Measurements from ENCODE around the gene MAVS. TPM values are rescaled to one million over a fixed set of nuclear protein-coding genes. Genes with fewer than 3 reads are reported as not detected.

The MAVS gene
- total RNA-seq, 1 experiment from 2014 or later, result 31.7 TPM

- H3K4me3 Mint-ChIP-seq (ENCODE audit: unreplicated experiment), result no peak overlapping the region
- intact Hi-C loops (cut with micrococcal nuclease), result no loop called here
- ChIA-PET POLR2A (interaction anchor here (0.5 to 3.1 kb wide), 5 partner anchors 10 to 90 kb away, joined by 3 to 13 read pairs (median 4); no protein-coding TSS in a partner anchor), CTCF (no interaction called here)
- no peaks in the 10 kb centered on the region for H3K27me3 Mint-ChIP-seq (ENCODE audit: insufficient read depth, unreplicated experiment)
- no TSS peak for BruUV-seq (replicated peaks)
- no peak overlapping the region for H3K27ac Mint-ChIP-seq (ENCODE audit: low read depth, unreplicated experiment)
- peaks cover 82% of the 10 kb centered on the region for H3K36me3 Mint-ChIP-seq (ENCODE audit: insufficient read depth, unreplicated experiment)
- peaks cover 7% of the 10 kb centered on the region for H3K4me1 Mint-ChIP-seq (ENCODE audit: insufficient read depth, unreplicated experiment)
- no peak for DNase-seq (ENCODE audit: unreplicated experiment)
- TF ChIP-seq CTCF (IDR thresholded peaks at IDR 0.05; ENCODE audit: unreplicated experiment), result no peak
- no peaks in the 10 kb centered on the region for H3K9me3 Mint-ChIP-seq (ENCODE audit: unreplicated experiment)
Observed at GRCh38 chr20:3910853-3911252, 64.2 kb downstream of the MAVS start.

- H3K36me3 Mint-ChIP-seq (ENCODE audit: insufficient read depth, unreplicated experiment), result peaks cover 93% of the 10 kb centered on the region
Observed at GRCh38 chr20:3911956-3912355, 65.3 kb downstream of the MAVS start.

GRCh38 chr20:3914446-3914845, 67.8 kb downstream of the MAVS start:
- Mint-ChIP-seq H3K9me3 (ENCODE audit: unreplicated experiment) (no peaks in the 10 kb centered on the region), H3K4me1 (ENCODE audit: insufficient read depth, unreplicated experiment) (peaks cover 7% of the 10 kb centered on the region), H3K4me3 (ENCODE audit: unreplicated experiment) (no peak overlapping the region), H3K27me3 (ENCODE audit: insufficient read depth, unreplicated experiment) (no peaks in the 10 kb centered on the region), H3K27ac (ENCODE audit: low read depth, unreplicated experiment) (no peak overlapping the region), H3K36me3 (ENCODE audit: insufficient read depth, unreplicated experiment) (peaks cover 97% of the 10 kb centered on the region)
- BruUV-seq (replicated peaks), result no TSS peak
- no peak for TF ChIP-seq CTCF (IDR thresholded peaks at IDR 0.05; ENCODE audit: unreplicated experiment)
- no peak for DNase-seq (ENCODE audit: unreplicated experiment)
- CTCF ChIA-PET, result interaction anchor here (0.7 kb wide), 1 partner anchor 173 kb away, joined by 3 read pairs; no protein-coding TSS in a partner anchor
- intact Hi-C loops (cut with micrococcal nuclease), result no loop called here
- POLR2A ChIA-PET, result interaction anchor here (1.4 kb wide), 1 partner anchor 11 kb away, joined by 6 read pairs; no protein-coding TSS in a partner anchor

More at GRCh38 chr20:3911956-3912355, 65.3 kb downstream of the MAVS start:
- no TSS peak for BruUV-seq (replicated peaks)
- intact Hi-C loops (cut with micrococcal nuclease), result no loop called here
- TF ChIP-seq CTCF (IDR thresholded peaks at IDR 0.05; ENCODE audit: unreplicated experiment), result no peak
- no peaks in the 10 kb centered on the region for H3K27me3 Mint-ChIP-seq (ENCODE audit: insufficient read depth, unreplicated experiment)
- ChIA-PET POLR2A (interaction anchor here (0.8 to 3.1 kb wide), 5 partner anchors 9 to 163 kb away, joined by 3 to 13 read pairs (median 6); no protein-coding TSS in a partner anchor), CTCF (interaction anchor here (0.6 to 1.2 kb wide), 3 partner anchors 9 to 21 kb away, joined by 3 to 4 read pairs (median 3); no protein-coding TSS in a partner anchor)
- no peak for DNase-seq (ENCODE audit: unreplicated experiment)
- H3K9me3 Mint-ChIP-seq (ENCODE audit: unreplicated experiment), result no peaks in the 10 kb centered on the region
- H3K27ac Mint-ChIP-seq (ENCODE audit: low read depth, unreplicated experiment), result no peak overlapping the region
- H3K4me1 Mint-ChIP-seq (ENCODE audit: insufficient read depth, unreplicated experiment), result peaks cover 7% of the 10 kb centered on the region
- no peak overlapping the region for H3K4me3 Mint-ChIP-seq (ENCODE audit: unreplicated experiment)

GRCh38 chr20:3915691-3916090, 69.1 kb downstream of the MAVS start:
- no peak for DNase-seq (ENCODE audit: unreplicated experiment)
- H3K9me3 Mint-ChIP-seq (ENCODE audit: unreplicated experiment), result no peaks in the 10 kb centered on the region
- H3K4me1 Mint-ChIP-seq (ENCODE audit: insufficient read depth, unreplicated experiment), result peaks cover 7% of the 10 kb centered on the region
- no peaks in the 10 kb centered on the region for H3K27me3 Mint-ChIP-seq (ENCODE audit: insufficient read depth, unreplicated experiment)
- no TSS peak for BruUV-seq (replicated peaks)
- peaks cover 97% of the 10 kb centered on the region for H3K36me3 Mint-ChIP-seq (ENCODE audit: insufficient read depth, unreplicated experiment)
- CTCF ChIA-PET, result interaction anchor here (0.5 to 0.6 kb wide), 2 partner anchors 14 to 347 kb away, joined by 4 to 5 read pairs; no protein-coding TSS in a partner anchor
- H3K4me3 Mint-ChIP-seq (ENCODE audit: unreplicated experiment), result no peak overlapping the region
- POLR2A ChIA-PET, result interaction anchor here (0.7 to 1.4 kb wide), 3 partner anchors 10 to 12 kb away, joined by 3 to 6 read pairs (median 4); no protein-coding TSS in a partner anchor
- no peak overlapping the region for H3K27ac Mint-ChIP-seq (ENCODE audit: low read depth, unreplicated experiment)
- intact Hi-C loops (cut with micrococcal nuclease), result no loop called here
- no peak for TF ChIP-seq CTCF (IDR thresholded peaks at IDR 0.05; ENCODE audit: unreplicated experiment)
